Activated CD8-positive, alpha-beta memory T cell treated with anti-CD3 and anti-CD28 coated beads for 48 hours (primary cell): ENCODE results near the gene RICTOR.
"Not testable (repeated sequence)": the region's sequence is repeated elsewhere in the genome, so short reads cannot be mapped to it uniquely, and the experiment has no call there.

Experiments
- DNase-seq, 3 experiments: peaks; one replicate each; pipeline ENCODE4 v3.0.0-alpha.2; 2020; ENCODE audit warnings: low read depth in 2 of 3, low spot score in 2 of 3

Gene RICTOR

GRCh38 chr5:39014561-39014960, 59.6 kb downstream of the RICTOR start:
- DNase-seq = no peak

DNA sequence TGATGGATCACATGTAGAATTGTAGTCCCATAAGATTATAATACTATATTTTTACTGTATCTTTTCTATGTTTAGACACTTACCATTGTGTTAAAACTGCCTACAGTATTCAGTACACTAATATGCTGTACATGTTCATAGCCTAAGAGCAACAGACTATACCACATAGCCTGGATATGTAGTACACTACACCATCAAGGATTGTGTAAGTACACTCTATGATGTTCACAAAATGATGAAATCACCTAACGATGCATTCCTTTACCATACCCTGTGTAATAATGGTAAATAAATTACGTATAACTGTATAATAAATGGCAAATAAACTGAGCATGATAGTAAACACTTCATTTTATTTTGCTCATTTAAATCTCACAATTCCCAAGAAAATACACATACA, 60.3 kb downstream of the RICTOR start:
- no peak for DNase-seq

GRCh38 chr5:39010958-39011357, 63.2 kb downstream of the RICTOR start:
- not testable (repeated sequence) for DNase-seq

GRCh38 chr5:39009981-39010380, 64.2 kb downstream of the RICTOR start:
- no peak for DNase-seq

DNA sequence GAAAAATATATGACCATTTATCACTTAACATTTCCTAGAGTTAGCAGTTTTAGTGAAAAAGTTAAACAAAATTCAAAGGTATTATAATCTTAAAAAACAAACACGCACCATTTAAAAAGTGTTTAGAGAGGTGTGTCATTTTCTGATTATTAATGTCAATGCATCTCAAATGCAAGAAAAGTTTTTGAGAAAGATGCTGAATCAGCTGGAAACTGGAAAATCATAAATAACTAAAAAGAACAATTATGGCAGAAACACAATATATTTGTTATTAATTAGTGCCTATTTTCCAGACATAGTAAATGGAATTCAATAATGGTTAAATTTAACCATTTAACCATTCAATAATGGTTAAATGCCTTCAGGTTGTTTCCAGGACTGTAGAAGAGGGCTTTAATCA, 64.9 kb downstream of the RICTOR start:
- no peak for DNase-seq

GRCh38 chr5:39006650-39007049, 67.5 kb downstream of the RICTOR start:
- no peak for DNase-seq

- DNase-seq = no peak
Observed at GRCh38 chr5:39005566-39006232, 68.5 kb downstream of the RICTOR start.

DNA sequence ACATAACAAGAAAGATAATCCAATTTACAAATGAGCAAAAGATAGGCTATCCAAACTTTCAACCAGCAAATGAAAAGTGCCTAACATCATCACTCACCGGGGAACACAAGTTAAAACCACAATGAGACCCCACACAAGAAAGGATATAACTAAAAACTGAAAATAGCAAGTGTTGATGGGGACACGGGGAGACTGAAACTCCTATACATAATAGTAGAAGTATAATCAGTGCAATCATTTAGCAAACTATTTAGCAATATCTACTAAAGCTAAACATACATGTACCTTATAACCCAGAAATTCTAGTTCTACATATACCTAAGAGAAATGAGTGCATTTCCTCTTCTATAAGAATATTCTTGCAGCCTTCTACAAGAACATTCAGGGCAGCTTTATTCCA, 72.5 kb downstream of the RICTOR start:
- no peak for DNase-seq

DNA sequence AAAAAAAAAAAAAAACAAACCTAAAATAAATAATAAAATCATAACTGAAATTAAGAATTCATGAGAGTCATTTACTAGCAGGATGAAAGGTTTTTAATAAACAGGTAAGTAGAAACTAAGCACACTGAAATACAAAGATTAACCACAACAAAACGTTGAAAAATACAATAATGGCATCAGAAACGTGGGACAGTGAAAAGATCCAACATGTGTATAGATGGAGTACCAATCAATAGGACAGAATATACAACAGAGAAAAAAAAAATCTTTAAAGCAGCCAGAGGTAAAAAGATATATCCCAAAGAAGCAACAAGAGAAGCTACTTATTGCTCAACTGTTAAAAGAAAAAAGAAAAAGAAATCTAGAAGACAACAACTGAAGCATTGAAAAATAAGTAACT, 75.2 kb downstream of the RICTOR start:
- DNase-seq = no peak

GRCh38 chr5:38997591-38997990, 76.6 kb downstream of the RICTOR start:
- DNase-seq = no peak

- DNase-seq = no peak
Observed at GRCh38 chr5:38996123-38996522, 78.1 kb downstream of the RICTOR start.

- no peak for DNase-seq
Observed at GRCh38 chr5:38994324-38994927, 79.8 kb downstream of the RICTOR start.

DNA sequence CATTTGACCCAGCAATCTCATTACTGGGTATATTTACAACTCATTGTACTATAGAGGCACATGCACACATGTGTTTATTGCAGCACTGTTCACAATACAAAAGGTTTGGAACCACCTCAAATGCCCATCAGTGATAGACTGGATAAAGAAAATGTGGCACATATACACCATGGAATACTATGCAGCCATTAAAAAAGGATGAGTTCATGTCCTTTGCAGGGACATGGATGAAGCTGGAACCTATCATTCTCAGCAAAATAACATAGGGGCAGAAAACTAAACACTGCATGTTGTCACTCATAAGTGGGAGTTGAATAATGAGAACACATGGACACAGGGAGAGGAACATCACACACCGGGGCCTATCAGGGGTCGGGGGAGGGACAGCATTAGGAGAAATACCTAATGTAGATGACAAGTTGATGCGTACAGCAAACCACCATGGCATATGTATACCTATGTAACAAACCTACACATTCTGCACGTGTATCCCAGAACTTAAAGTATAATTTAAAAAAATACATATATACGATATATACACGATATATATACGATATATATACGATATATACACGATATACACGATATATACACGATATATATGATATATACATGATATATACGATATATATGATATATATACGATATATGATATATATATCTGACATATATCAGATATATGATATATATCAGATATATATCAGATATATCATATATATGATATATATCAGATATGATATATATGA, 84.1 kb downstream of the RICTOR start:
- not testable (repeated sequence) for DNase-seq

GRCh38 chr5:38985909-38986452, 88.2 kb downstream of the RICTOR start:
- DNase-seq = no peak

GRCh38 chr5:38979535-38979934, 94.7 kb downstream of the RICTOR start:
- DNase-seq = no peak

DNA sequence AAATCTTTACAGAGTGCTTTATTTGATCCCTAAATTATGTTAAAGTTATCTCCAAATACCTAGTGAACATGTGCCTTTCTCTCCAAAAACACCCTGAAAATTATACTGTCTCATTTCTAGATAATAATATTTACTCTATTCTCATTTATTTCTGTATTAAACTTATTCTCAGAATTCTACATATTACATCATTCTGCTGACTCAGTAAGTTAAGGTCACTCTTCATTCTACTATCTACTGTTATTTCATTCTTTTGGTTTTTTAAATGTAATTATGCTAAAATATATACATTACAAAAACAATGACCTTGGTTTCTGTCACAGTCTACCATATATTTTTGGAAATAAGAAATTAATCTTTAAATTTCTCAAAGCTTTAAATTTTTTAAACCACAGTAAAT, 96.2 kb downstream of the RICTOR start:
- DNase-seq = no peak

- DNase-seq = no peak
Observed at GRCh38 chr5:38968665-38969064, 105.5 kb downstream of the RICTOR start.

GRCh38 chr5:38961691-38962090, 112.5 kb downstream of the RICTOR start:
- DNase-seq = no peak

DNA sequence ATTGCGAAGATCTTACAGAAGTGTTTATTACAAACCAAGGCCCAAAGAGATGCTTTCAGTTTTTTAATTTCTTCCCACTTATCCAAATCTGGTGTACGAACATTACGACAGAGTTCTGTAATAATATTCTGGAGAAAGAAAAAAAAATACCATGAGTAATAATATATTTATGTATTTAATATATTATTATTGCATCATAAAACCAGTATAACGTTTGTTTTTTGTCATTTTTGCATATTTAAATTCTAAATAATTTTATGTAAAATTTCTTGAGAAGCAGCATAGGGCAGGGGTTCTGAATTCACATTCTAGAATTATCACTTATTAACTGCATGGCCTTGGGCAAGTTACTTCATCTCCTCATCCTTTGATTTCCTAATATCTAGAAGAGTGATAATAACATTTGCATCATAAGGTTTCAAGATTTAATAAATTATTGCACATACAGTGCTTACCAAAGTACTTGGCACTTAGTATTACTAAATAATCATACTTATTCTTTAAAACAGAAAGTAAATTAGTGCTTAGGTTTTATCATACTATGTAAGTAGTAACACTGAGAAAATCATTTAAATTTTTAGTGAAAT, 120.7 kb downstream of the RICTOR start:
- no peak for DNase-seq

DNA sequence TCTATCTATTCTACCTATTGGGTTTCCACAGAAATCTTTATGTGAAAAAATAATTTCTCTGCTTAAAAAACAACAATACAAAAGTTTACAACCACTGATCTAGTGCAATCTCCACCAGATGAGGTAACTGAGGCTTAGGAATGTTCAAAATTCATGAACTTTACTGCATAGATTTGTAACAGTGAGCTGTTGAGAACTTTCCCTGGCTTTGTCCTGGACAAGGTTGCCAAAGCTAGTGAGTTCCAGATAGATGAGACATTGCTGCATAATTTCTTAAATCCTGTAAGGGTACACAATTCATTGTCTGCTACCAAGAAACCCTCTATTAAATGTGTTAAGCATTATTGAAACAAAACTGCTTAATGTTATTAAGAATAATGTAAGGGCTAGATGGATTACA, 125.7 kb downstream of the RICTOR start:
- DNase-seq = no peak

DNA sequence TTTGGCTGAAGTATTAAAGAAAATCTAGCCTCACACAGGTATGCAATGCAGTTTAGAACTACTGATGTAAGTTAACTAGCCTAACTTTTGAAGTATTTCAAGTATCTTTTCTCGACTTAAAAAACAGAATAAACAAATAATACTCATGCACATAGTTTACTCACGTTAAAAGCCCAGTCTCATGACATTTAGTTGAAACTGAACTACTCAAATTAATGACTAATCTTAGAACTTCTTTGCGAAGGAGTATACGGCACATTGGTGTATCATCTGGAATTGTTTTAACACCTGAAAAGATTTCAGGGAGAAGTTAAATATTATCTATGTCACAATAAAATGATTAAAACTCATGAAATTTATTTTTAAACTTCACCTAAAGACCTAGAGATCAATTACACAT, 129.9 kb downstream of the RICTOR start:
- DNase-seq = no peak

DNA sequence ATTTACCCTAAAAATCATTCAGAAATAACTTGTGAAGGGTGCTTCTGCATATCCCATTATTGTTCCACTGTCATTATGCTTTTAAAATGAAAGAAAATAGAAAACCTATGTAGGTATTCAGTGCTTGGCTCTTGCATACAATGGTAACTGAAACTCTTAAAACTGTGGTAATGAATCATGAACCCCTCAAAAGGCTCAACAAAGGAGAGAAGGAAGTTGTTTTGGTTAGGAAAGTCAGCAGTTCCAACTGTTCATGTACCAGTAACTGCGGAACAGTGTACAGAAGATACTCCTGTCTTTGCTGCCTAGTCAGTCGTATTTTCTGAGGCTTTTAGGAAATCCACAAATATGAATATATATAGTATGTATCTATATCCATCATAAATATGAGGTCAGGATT, 132.3 kb downstream of the RICTOR start:
- DNase-seq = no peak
